Breast epithelium (tissue), 4 donors: ENCODE measurements around the gene KRT86. TPM values are rescaled to one million over a fixed set of nuclear protein-coding genes. Genes with fewer than 3 reads are reported as not detected.
A peak's percentile ranks its signal among the peaks of the same experiment; 100 is the strongest.

Experiments
- DNase-seq, 2 donors: peaks; one replicate each; pipeline ENCODE4 v3.0.0-alpha.2; 2019; ENCODE audit warnings: low spot score in 2 of 2
- H3K27ac ChIP-seq, 2 donors: fragments of 200-600 bp; sonication (generic) in 1 of 2; one replicate each; pipeline ENCODE4 v1.5.1; 2016 to 2019; ENCODE audit warnings: mild to moderate bottlenecking in 1 of 2
- H3K27me3 ChIP-seq, 2 donors: fragments of 200-600 bp; sonication (generic) in 1 of 2; one replicate each; pipeline versions ENCODE4 v1.5.1 to v1.6.0; 2017 to 2019; ENCODE audit warnings: control low read depth in 1 of 2, mild to moderate bottlenecking in 1 of 2
- H3K36me3 ChIP-seq: fragments of 200-600 bp; one replicate; pipeline ENCODE4 v1.5.1; 2019
- H3K4me1 ChIP-seq, 2 donors: fragments of 200-600 bp; sonication (generic); one replicate each; pipeline ENCODE4 v1.5.1; 2016 to 2019; ENCODE audit warnings: control low read depth in 1 of 2
- H3K4me3 ChIP-seq, 3 donors: fragments of 200-600 bp; sonication (generic); 1 replicate in 2 of 3; 2 replicates in 1 of 3; pipeline ENCODE4 v1.5.1; 2016 to 2019; ENCODE audit warnings: mild to moderate bottlenecking in 3 of 3, moderate library complexity in 2 of 3
- H3K9me3 ChIP-seq, 2 donors: fragments of 200-600 bp; sonication (generic) in 1 of 2; one replicate each; pipeline ENCODE4 v1.5.1; 2016 to 2019; ENCODE audit warnings: control low read depth in 1 of 2
- CTCF ChIP-seq, 3 donors: fragments of 450-650 bp; IDR thresholded peaks; one replicate each; pipeline ENCODE4 v1.5.1; 2016 to 2017; ENCODE audit warnings: antibody characterized with exemption in 3 of 3, mild to moderate bottlenecking in 3 of 3, moderate library complexity in 3 of 3
- POLR2A ChIP-seq: fragments of 450-650 bp; IDR thresholded peaks from one replicate; pipeline ENCODE4 v1.6.1; 2016; ENCODE audit warnings: antibody characterized with exemption, mild to moderate bottlenecking, moderate library complexity
- POLR2AphosphoS5 ChIP-seq, 3 donors: sonication (generic); formaldehyde crosslinking; IDR thresholded peaks; one replicate each; pipeline ENCODE4 v1.6.1; 2017; ENCODE audit warnings: antibody characterized with exemption in 3 of 3
- intact Hi-C: fragments of 100-400 bp; cut with DNase I; formaldehyde crosslinking; loops from one replicate; pipeline ENCODE4 v1.15.1; 2023; ENCODE audit warnings: low total_unique reads
- total RNA-seq, 3 donors: library from RNA; depleted of rRNA; stranded (reverse); fragments of >200 nt; gene quantifications; one replicate each; pipeline ENCODE4 v1.1.0, GENCODE V29; 2016

The KRT86 gene
- total RNA-seq, 3 donors from 2014 or later, result 0.66 to 2.2 TPM; not detected in 1

GRCh38 chr12:52228931-52229330, 45.5 kb upstream of the KRT86 start:
- H3K9me3 ChIP-seq, result no peaks in the 10 kb centered on the region
- intact Hi-C loops, result no loop called here
- DNase-seq, result peak in 1 of 2 donors; percentile 45
- no peak overlapping the region for H3K4me3 ChIP-seq
- peaks cover 5 to 16% of the 10 kb centered on the region in 2 donors for H3K4me1 ChIP-seq
- no peaks in the 10 kb centered on the region for H3K36me3 ChIP-seq
- peaks cover 0 to 5% of the 10 kb centered on the region in 2 donors for H3K27me3 ChIP-seq
- TF ChIP-seq CTCF (IDR thresholded peaks at IDR 0.05) (no peak), POLR2AphosphoS5 (IDR thresholded peaks at IDR 0.05) (no peak), POLR2A (no peak)
- peak overlapping the region; percentile 61 to 98 for H3K27ac ChIP-seq

GRCh38 chr12:52229836-52230343, 44.6 kb upstream of the KRT86 start:
- Histone ChIP-seq H3K27me3 (peaks cover 0 to 5% of the 10 kb centered on the region in 2 donors), H3K4me1 (peaks cover 5 to 16% of the 10 kb centered on the region in 2 donors), H3K27ac (peak overlapping the region; percentile 98), H3K36me3 (no peaks in the 10 kb centered on the region), H3K9me3 (no peaks in the 10 kb centered on the region), H3K4me3 (no peak overlapping the region)
- peak in 1 of 2 donors; percentile 37 for DNase-seq
- intact Hi-C loops, result no loop called here
- TF ChIP-seq CTCF (IDR thresholded peaks at IDR 0.05) (no peak), POLR2AphosphoS5 (IDR thresholded peaks at IDR 0.05) (no peak), POLR2A (no peak)

GRCh38 chr12:52230364-52231281, 43.8 kb upstream of the KRT86 start:
- peak overlapping the region; percentile 98 for H3K27ac ChIP-seq
- H3K4me1 ChIP-seq, result peaks cover 5 to 16% of the 10 kb centered on the region in 2 donors
- no peak overlapping the region for H3K4me3 ChIP-seq
- no peaks in the 10 kb centered on the region for H3K9me3 ChIP-seq
- H3K27me3 ChIP-seq, result peaks cover 0 to 5% of the 10 kb centered on the region in 2 donors
- no peak for TF ChIP-seq POLR2AphosphoS5 (IDR thresholded peaks at IDR 0.05)
- TF ChIP-seq POLR2A, result no peak
- no peak for TF ChIP-seq CTCF (IDR thresholded peaks at IDR 0.05)
- DNase-seq, result peak; percentile 51 to 80
- H3K36me3 ChIP-seq, result no peaks in the 10 kb centered on the region
- intact Hi-C loops, result no loop called here

- TF ChIP-seq POLR2AphosphoS5 (IDR thresholded peaks at IDR 0.05) (peak; percentile 51 to 93 (median 92)), POLR2A (peak; percentile 7), CTCF (IDR thresholded peaks at IDR 0.05) (no peak)
- peaks cover 9 to 22% of the 10 kb centered on the region in 2 donors for H3K4me1 ChIP-seq
- intact Hi-C loops, result no loop called here
- peak; percentile 59 to 92 for DNase-seq
- H3K27me3 ChIP-seq, result peaks cover 0 to 5% of the 10 kb centered on the region in 2 donors
- peak overlapping the region; percentile 98 for H3K27ac ChIP-seq
- no peaks in the 10 kb centered on the region for H3K9me3 ChIP-seq
- H3K36me3 ChIP-seq, result no peaks in the 10 kb centered on the region
- H3K4me3 ChIP-seq, result peak overlapping the region in 2 of 3 donors; percentile 71 to 78
Observed at GRCh38 chr12:52231305-52232202, 42.9 kb upstream of the KRT86 start.
